GM12891 (cell line): ENCODE data around the gene GNA14.

Experiments used
- POLR2AphosphoS5 ChIP-seq: IDR thresholded peaks from 2 replicates; pipeline ENCODE4 v1.6.1; 2011; ENCODE audit warnings: low read depth, low read length, control low read depth
- POU2F2 ChIP-seq: IDR thresholded peaks from 2 replicates; pipeline ENCODE4 v1.6.1; 2011; ENCODE audit warnings: low read depth, mild to moderate bottlenecking, control low read depth, low read length, moderate library complexity
- SPI1 ChIP-seq: IDR thresholded peaks from 2 replicates; pipeline ENCODE4 v1.6.1; 2011; ENCODE audit warnings: low read depth, low read length, control low read depth

DNA sequence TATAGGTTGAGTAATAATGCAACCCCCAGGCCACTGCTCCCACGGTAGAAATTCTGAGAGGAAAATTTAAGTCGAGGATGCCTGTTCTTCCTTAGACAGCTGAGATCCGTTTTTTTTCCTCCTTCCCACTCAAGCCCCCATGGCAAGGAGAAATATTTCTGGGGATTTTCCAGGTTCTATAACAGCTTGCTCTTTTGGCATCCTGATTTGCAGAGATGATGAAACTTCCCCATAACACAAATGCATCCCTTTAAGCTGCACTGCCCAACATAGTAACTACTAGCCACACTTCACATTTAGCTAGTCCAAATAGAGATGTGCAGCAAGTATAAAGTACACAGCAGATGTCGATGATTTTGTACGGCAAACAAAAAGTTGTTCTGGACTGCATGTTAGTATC is 32.5 kb upstream of the GNA14 start:
- TF ChIP-seq POU2F2: no peak
- no peak for TF ChIP-seq POLR2AphosphoS5
- TF ChIP-seq SPI1: no peak
